Rectal smooth muscle tissue (tissue), 1 donor: ENCODE data around the gene NRG3.

Experiments
- H3K27ac ChIP-seq: one replicate; pipeline ENCODE4 v1.7.0; 2013; ENCODE audit warnings: low read depth, low read length, inconsistent platforms
- H3K27me3 ChIP-seq: one replicate; pipeline ENCODE4 v1.7.0; 2013; ENCODE audit warnings: low read length; ENCODE audit not compliant: control insufficient read depth, insufficient read depth
- H3K36me3 ChIP-seq: one replicate; pipeline ENCODE4 v1.7.0; 2013; ENCODE audit warnings: low read length; ENCODE audit not compliant: control insufficient read depth, insufficient read depth
- H3K4me1 ChIP-seq: one replicate; pipeline ENCODE4 v1.7.0; 2013; ENCODE audit warnings: low read length; ENCODE audit not compliant: control insufficient read depth, insufficient read depth
- H3K4me3 ChIP-seq: one replicate; pipeline ENCODE4 v1.7.0; 2013; ENCODE audit warnings: low read length
- H3K9ac ChIP-seq: one replicate; pipeline ENCODE4 v1.7.0; 2013; ENCODE audit warnings: low read length

NRG3 gene

DNA sequence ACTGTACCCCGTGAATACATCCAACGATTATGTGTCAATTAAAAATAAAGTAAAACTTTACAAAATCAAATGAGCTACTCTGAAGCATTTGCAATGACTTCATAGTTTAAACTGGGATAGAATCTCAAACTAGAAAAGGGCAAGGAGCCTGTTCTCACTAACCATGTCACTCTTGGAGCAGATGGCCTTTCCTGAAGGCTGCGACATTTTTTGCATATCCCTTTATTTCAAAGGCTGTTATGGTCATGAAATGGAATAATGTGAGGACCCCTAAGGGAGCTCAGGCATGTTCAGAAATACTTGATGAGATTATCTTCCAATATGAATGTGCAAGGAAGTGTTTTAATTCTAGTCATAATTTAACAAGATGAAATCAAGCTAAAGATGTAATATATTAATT lies 679.4 kb downstream of the NRG3 start:
- no peak overlapping the region for H3K9ac ChIP-seq
- H3K36me3 ChIP-seq: no peaks in the 10 kb centered on the region
- H3K27me3 ChIP-seq: no peaks in the 10 kb centered on the region
- H3K4me3 ChIP-seq: no peak overlapping the region
- no peak overlapping the region for H3K27ac ChIP-seq
- H3K4me1 ChIP-seq: no peaks in the 10 kb centered on the region

DNA sequence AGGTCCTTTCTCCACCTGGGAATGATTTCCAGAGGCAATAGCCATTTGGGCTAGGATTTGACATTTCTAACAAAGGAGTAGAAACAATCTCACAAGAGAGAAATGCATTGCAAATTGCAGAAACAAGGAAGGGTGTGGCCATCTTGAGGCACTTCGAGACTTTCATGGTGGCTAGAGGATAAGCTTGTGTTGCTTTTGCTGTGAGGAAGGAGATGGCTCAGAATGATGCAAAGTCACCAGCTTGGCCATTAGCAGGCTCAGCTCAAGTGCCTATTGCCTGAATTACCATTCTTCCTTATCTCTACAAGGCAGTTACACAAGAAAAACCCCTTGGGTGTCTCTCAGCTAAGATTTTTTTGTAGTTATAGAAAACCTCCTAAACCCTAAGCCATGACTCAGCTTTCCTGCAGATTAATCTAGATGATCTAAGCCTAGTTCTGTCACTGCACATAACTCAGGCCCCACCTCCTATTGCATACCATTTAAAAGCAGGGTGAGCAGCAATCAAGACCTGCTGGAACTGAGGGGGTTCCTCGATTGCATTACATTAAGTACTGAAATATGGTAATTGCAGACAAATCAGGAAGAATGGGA lies 683.1 kb downstream of the NRG3 start:
- H3K4me1 ChIP-seq: no peaks in the 10 kb centered on the region
- H3K9ac ChIP-seq: no peak overlapping the region
- H3K27ac ChIP-seq: no peak overlapping the region
- H3K27me3 ChIP-seq: no peaks in the 10 kb centered on the region
- H3K4me3 ChIP-seq: no peak overlapping the region
- no peaks in the 10 kb centered on the region for H3K36me3 ChIP-seq

DNA sequence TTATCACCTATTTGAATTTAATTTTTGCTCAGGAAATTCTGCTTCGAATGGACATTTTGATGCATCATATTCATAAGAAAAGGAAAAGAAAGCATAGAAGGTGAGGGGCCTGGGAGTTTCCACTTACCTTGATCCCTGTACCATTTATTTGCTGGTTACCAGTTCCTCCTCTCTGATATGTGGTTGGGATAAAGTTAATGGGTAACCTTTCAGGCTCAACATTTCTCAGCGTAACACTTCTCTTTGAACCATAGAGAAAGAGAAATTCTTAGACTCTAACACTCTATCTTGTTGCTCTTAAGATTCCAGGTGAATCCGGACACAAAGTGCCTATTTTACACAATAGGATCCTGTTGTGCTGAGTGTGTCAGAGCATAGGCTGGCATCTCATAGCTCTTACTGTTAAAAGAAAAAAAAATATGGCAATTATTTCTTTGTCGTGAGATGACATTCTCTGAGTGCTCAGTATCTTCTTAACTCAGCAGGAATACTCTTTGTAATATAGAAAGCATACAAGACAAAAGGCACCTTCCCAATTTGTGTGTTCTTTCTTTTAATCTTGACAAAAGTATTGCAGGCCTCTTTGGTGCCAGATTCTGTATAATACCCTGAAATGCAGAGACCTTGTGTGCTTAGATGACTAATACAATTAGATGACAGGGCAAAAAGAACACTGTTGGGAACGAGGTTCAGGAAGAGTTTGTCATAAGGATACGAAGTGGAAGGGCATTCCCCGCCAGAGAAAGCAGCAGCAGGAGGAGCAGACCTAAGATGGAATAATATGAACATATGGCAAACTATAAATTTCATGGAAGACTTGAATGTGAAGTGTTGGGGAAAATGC lies 689.6 kb downstream of the NRG3 start:
- Histone ChIP-seq H3K9ac (no peak overlapping the region), H3K4me3 (no peak overlapping the region), H3K4me1 (no peaks in the 10 kb centered on the region), H3K27me3 (no peaks in the 10 kb centered on the region), H3K27ac (no peak overlapping the region), H3K36me3 (no peaks in the 10 kb centered on the region)

GRCh38 chr10:82565197-82565575 lies 690.2 kb downstream of the NRG3 start:
- H3K9ac ChIP-seq: no peak overlapping the region
- H3K4me1 ChIP-seq: no peaks in the 10 kb centered on the region
- no peaks in the 10 kb centered on the region for H3K27me3 ChIP-seq
- H3K36me3 ChIP-seq: no peaks in the 10 kb centered on the region
- H3K27ac ChIP-seq: no peak overlapping the region
- no peak overlapping the region for H3K4me3 ChIP-seq

GRCh38 chr10:82572744-82573143 lies 697.8 kb downstream of the NRG3 start:
- Histone ChIP-seq H3K4me3 (no peak overlapping the region), H3K27me3 (no peaks in the 10 kb centered on the region), H3K36me3 (no peaks in the 10 kb centered on the region), H3K9ac (no peak overlapping the region), H3K4me1 (no peaks in the 10 kb centered on the region), H3K27ac (no peak overlapping the region)

DNA sequence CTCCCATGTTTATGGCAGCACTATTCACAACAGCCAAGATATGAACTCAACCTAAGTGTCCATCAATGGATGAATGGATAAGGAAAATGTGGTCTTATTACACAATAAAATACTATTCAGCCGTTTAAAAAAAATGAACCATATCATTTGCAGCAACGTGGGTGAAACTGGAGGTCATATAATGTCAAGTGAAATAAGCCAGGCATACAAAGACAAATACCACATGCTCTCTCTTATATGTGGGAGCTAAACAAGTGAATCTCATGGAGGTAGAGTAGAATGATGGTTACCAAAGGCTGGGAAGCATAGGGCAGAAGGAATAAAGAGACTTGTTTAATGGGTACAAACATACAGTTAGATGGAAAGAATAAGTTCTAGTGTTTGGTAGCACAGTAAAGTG lies 699.1 kb downstream of the NRG3 start:
- Histone ChIP-seq H3K36me3 (no peaks in the 10 kb centered on the region), H3K9ac (no peak overlapping the region), H3K4me3 (no peak overlapping the region), H3K27ac (no peak overlapping the region), H3K4me1 (no peaks in the 10 kb centered on the region), H3K27me3 (no peaks in the 10 kb centered on the region)

- no peaks in the 10 kb centered on the region for H3K36me3 ChIP-seq
- no peaks in the 10 kb centered on the region for H3K27me3 ChIP-seq
- H3K27ac ChIP-seq: no peak overlapping the region
- no peak overlapping the region for H3K4me3 ChIP-seq
- no peak overlapping the region for H3K9ac ChIP-seq
- H3K4me1 ChIP-seq: no peaks in the 10 kb centered on the region
These were observed 700.3 kb downstream of the NRG3 start for GRCh38 chr10:82575318-82575717.

DNA sequence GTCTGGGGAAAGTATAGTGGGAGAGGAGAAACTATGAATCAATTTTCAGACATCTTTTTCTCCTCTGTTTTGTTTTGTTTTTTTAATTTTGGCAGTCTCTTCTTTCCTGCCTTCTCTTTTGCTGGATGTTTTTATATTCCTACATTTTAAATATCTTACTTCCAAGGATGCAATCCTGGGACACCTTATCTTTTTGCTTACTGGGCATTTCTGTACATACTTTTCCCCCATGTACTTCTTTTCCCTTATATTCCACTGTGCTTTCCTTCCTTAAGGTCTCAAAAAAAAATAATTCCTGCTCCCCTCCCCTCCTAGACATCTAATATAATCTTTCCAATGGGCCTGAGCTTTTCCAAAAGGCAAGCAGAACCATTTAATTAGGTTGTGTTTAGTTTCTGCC lies 701.1 kb downstream of the NRG3 start:
- Histone ChIP-seq H3K4me1 (no peaks in the 10 kb centered on the region), H3K36me3 (no peaks in the 10 kb centered on the region)

GRCh38 chr10:82581940-82582339 lies 706.9 kb downstream of the NRG3 start:
- Histone ChIP-seq H3K27me3 (no peaks in the 10 kb centered on the region), H3K4me1 (no peaks in the 10 kb centered on the region), H3K27ac (no peak overlapping the region), H3K36me3 (no peaks in the 10 kb centered on the region), H3K9ac (no peak overlapping the region), H3K4me3 (no peak overlapping the region)

More for the DNA sequence above, 701.1 kb downstream of the NRG3 start:
- Histone ChIP-seq H3K27me3 (no peaks in the 10 kb centered on the region), H3K9ac (no peak overlapping the region), H3K4me3 (no peak overlapping the region), H3K27ac (no peak overlapping the region)

- Histone ChIP-seq H3K9ac (no peak overlapping the region), H3K4me3 (no peak overlapping the region), H3K36me3 (no peaks in the 10 kb centered on the region), H3K4me1 (no peaks in the 10 kb centered on the region), H3K27me3 (no peaks in the 10 kb centered on the region), H3K27ac (no peak overlapping the region)
These were observed 716.4 kb downstream of the NRG3 start for GRCh38 chr10:82591421-82591820.

GRCh38 chr10:82597840-82598239 lies 722.8 kb downstream of the NRG3 start:
- Histone ChIP-seq H3K4me1 (no peaks in the 10 kb centered on the region), H3K27ac (no peak overlapping the region), H3K27me3 (no peaks in the 10 kb centered on the region), H3K36me3 (no peaks in the 10 kb centered on the region), H3K4me3 (no peak overlapping the region), H3K9ac (no peak overlapping the region)

GRCh38 chr10:82609845-82610244 lies 734.9 kb downstream of the NRG3 start:
- Histone ChIP-seq H3K4me1 (no peaks in the 10 kb centered on the region), H3K27ac (no peak overlapping the region), H3K27me3 (no peaks in the 10 kb centered on the region), H3K36me3 (no peaks in the 10 kb centered on the region), H3K9ac (no peak overlapping the region), H3K4me3 (no peak overlapping the region)

GRCh38 chr10:82618007-82618406 lies 743.0 kb downstream of the NRG3 start:
- H3K4me1 ChIP-seq: no peaks in the 10 kb centered on the region

More at GRCh38 chr10:82618007-82618406, 743.0 kb downstream of the NRG3 start:
- Histone ChIP-seq H3K36me3 (no peaks in the 10 kb centered on the region), H3K4me3 (no peak overlapping the region), H3K27me3 (no peaks in the 10 kb centered on the region), H3K27ac (no peak overlapping the region), H3K9ac (no peak overlapping the region)
